Neuron (in vitro differentiated cells): ENCODE results near the gene ACOT8.
A peak's percentile ranks its signal among the peaks of the same experiment; 100 is the strongest.
"Not testable (repeated sequence)": the region's sequence is repeated elsewhere in the genome, so short reads cannot be mapped to it uniquely, and the experiment has no call there.

Experiments
- H2AFZ ChIP-seq: one replicate; pipeline ENCODE4 v1.6.1; 2013; ENCODE audit warnings: low read depth, mild to moderate bottlenecking, inconsistent platforms, low read length, moderate library complexity
- H3K27me3 ChIP-seq: one replicate; pipeline ENCODE4 v1.6.1; 2013; ENCODE audit warnings: low read length; ENCODE audit not compliant: insufficient read depth
- H3K36me3 ChIP-seq: one replicate; pipeline ENCODE4 v1.6.1; 2013; ENCODE audit warnings: low read length; ENCODE audit not compliant: insufficient read depth
- H3K4me1 ChIP-seq: one replicate; pipeline ENCODE4 v1.6.1; 2013; ENCODE audit warnings: low read length; ENCODE audit not compliant: insufficient read depth
- H3K4me3 ChIP-seq: 2 replicates; pipeline ENCODE4 v1.5.1; 2013; ENCODE audit warnings: mild to moderate bottlenecking, low read length, moderate library complexity
- H3K9me3 ChIP-seq: one replicate; pipeline ENCODE4 v1.6.1; 2013; ENCODE audit warnings: low read length

Gene ACOT8

GRCh38 chr20:45836841-45837240 lies 20.4 kb downstream of the ACOT8 start:
- Histone ChIP-seq H3K9me3 (no peaks in the 10 kb centered on the region), H3K4me3 (no peak overlapping the region), H3K36me3 (peaks cover 18% of the 10 kb centered on the region), H2AFZ (no peak overlapping the region), H3K27me3 (no peaks in the 10 kb centered on the region), H3K4me1 (peaks cover 10% of the 10 kb centered on the region)

DNA sequence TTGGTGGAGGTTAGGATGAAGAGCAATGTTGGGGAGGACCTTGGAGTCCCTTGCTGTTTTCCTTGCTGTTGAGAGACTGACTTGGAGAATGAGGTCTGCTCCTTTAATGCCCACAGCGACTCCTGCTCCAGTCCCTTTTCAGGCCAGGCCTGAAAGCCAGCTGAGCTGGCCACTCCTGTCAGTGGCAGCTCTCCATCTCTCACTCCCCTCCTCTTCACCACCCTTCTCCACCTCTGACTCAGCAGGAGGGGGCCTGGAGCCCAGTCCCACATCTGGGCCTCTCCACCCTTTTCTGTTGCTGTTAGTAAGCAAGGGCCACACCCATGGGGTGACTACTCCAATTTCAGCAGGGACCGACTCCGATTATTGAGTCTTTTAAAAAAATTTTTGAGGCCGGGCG lies 21.4 kb downstream of the ACOT8 start:
- H2AFZ ChIP-seq: no peak overlapping the region
- H3K9me3 ChIP-seq: no peaks in the 10 kb centered on the region
- peaks cover 10% of the 10 kb centered on the region for H3K4me1 ChIP-seq
- peaks cover 10% of the 10 kb centered on the region for H3K36me3 ChIP-seq
- no peaks in the 10 kb centered on the region for H3K27me3 ChIP-seq
- no peak overlapping the region for H3K4me3 ChIP-seq

DNA sequence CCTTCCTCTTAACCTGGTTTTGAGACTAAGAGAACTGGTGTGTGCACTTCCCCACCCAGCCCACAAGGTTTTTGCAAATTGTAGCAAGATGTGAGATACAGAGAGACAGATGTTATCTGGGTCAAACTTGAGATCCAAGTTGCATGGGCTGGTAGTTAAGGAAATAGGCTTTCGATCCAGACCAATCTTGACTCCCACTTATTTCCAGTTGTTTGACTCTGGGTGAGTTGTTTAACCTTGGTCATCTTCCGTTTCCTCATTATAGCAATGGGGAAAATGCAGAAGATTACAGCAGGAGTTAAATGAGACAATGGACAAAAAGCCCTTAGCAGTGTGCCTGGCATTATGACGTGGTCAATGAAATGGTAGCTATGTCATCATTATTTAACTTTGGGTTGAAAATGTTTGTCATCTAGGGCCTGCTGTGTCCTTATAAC lies 21.8 kb downstream of the ACOT8 start:
- peaks cover 7% of the 10 kb centered on the region for H3K36me3 ChIP-seq
- H3K27me3 ChIP-seq: no peaks in the 10 kb centered on the region
- H3K9me3 ChIP-seq: no peaks in the 10 kb centered on the region
- no peak overlapping the region for H3K4me3 ChIP-seq
- H3K4me1 ChIP-seq: peaks cover 10% of the 10 kb centered on the region
- no peak overlapping the region for H2AFZ ChIP-seq

DNA sequence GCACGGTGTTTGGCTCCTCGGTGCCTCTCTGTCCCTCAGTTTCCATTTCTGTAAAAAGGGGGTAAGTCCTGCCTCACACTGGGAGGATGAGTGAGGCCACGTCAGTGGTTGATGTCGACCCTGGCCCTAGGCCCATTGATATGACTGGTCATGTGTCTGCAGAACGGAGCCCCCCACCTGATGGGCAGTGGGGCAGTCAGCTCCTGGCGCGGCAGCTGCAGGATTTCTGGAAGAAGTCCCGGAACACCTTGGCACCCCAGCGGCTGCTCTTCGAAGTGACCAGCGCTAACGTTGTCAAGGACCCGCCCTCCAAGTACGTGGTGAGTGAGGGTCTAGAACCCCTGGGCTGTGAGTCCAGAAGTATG lies 22.4 kb downstream of the ACOT8 start:
- Histone ChIP-seq H3K36me3 (peaks cover 6% of the 10 kb centered on the region), H3K27me3 (no peaks in the 10 kb centered on the region), H3K4me1 (peaks cover 10% of the 10 kb centered on the region), H3K9me3 (no peaks in the 10 kb centered on the region), H3K4me3 (peak overlapping the region; percentile 74), H2AFZ (no peak overlapping the region)

GRCh38 chr20:45833883-45834796 lies 23.1 kb downstream of the ACOT8 start:
- H2AFZ ChIP-seq: peak overlapping the region; percentile 83
- H3K4me3 ChIP-seq: peak overlapping the region; percentile 74
- H3K4me1 ChIP-seq: peaks cover 10% of the 10 kb centered on the region
- H3K9me3 ChIP-seq: no peaks in the 10 kb centered on the region
- H3K36me3 ChIP-seq: peaks cover 6% of the 10 kb centered on the region
- H3K27me3 ChIP-seq: no peaks in the 10 kb centered on the region

DNA sequence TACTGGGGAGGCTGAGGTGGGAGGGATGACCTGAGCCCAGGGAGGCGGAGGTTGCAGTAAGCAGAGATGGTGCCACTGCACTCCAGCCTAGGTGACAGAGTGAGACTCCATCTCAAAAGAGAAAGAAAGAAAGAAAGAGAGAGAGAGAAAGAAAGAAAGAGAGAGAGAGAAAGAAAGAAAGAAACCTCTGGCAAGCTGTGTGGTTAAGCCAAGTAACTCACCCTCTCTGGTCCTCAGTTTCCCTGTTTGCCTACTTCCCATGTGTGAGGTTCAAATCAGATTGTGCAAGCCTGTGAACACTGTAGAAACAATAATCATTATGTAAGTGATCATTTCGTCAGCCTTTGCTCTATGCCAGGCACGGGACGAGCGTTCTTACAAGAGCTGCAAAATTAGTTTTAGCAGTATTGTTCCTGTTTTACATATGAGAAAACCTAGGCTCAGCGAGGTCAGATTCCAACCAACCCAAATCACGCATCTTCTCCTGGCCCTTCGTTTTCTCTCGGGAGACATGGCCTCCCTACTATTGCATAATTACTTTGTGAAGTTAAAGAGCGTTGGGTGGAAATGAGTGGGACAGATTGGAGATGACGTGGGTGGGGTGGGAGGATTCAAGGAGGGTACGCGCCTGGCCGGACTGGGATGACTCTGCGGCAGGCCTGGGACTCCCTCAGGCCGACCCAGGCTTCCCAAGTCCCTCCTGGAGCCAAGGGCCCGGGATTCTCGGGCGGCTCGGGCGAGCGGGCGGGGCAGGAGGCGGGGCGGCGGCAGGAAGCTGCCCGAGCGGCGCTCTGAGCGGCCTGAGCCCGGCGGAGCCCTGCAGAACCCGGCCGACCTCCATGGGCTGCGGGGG lies 23.9 kb downstream of the ACOT8 start, which contains the start of gene SNX21:
SNX21 (plus strand) TSS at position 770 of the 853 bp plus-strand sequence. CDS start 121 bp downstream, outside the sequence.
- H3K9me3 ChIP-seq: no peaks in the 10 kb centered on the region
- peaks cover 6% of the 10 kb centered on the region for H3K36me3 ChIP-seq
- peak within 1 kb of the TSS; percentile 83 for H2AFZ ChIP-seq
- H3K4me1 ChIP-seq: peaks cover 12% of the 10 kb centered on the region
- H3K27me3 ChIP-seq: no peaks in the 10 kb centered on the region
- peak within 1 kb of the TSS; percentile 74 for H3K4me3 ChIP-seq

GRCh38 chr20:45832619-45833018 lies 24.6 kb downstream of the ACOT8 start:
- Histone ChIP-seq H2AFZ (no peak overlapping the region), H3K4me3 (peak overlapping the region; percentile 74), H3K4me1 (peaks cover 12% of the 10 kb centered on the region), H3K36me3 (peaks cover 6% of the 10 kb centered on the region), H3K9me3 (no peaks in the 10 kb centered on the region), H3K27me3 (no peaks in the 10 kb centered on the region)

DNA sequence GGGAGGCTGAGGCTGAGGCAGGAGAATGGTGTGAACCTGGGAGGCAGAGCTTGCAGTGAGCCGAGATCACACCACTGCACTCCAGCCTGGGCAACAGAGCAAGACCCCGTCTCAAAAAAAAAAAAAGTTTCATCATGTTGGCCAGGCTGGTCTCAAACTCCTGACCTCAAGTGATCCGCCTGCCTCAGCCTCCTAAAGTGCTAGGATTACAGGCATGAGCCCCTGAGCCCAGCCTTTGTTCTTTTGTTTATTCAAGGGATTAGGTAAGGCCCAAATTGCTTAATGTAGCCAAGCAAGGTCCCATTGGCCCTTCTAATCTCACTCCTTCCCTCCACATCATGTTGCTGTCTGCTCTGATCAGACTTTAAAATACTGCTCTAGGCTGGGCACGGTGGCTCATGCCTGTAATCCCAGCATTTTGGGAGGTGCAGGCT lies 27.5 kb downstream of the ACOT8 start:
- not testable (repeated sequence) for H3K27me3 ChIP-seq, H2AFZ ChIP-seq, H3K9me3 ChIP-seq, H3K4me3 ChIP-seq, H3K36me3 ChIP-seq
- H3K4me1 ChIP-seq: peaks cover 17% of the 10 kb centered on the region

DNA sequence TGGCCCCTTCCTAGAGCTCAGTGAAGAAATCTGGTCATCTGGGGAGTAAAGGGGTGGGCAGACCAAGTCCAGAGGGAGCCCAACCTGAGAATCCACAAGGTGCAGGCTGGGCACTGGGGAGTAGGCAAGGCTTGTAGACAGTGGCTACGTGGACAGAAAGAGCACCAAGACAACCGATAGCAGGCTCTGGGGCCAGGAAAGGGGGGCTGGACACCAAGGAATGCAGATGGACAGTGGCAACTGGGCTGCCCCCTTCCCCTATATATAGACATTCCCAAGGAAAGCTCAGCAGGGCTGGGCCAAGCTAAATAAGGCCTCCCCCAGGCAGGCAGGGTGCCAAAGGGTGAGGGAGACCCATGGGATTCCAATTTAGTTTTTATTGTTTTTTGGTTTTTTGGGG lies 28.6 kb downstream of the ACOT8 start:
- no peak overlapping the region for H3K4me3 ChIP-seq
- H3K27me3 ChIP-seq: no peaks in the 10 kb centered on the region
- H3K4me1 ChIP-seq: peaks cover 13% of the 10 kb centered on the region
- no peaks in the 10 kb centered on the region for H3K36me3 ChIP-seq
- H3K9me3 ChIP-seq: no peaks in the 10 kb centered on the region
- no peak overlapping the region for H2AFZ ChIP-seq

- H2AFZ ChIP-seq: no peak overlapping the region
- no peaks in the 10 kb centered on the region for H3K9me3 ChIP-seq
- H3K36me3 ChIP-seq: no peaks in the 10 kb centered on the region
- H3K4me3 ChIP-seq: no peak overlapping the region
- no peaks in the 10 kb centered on the region for H3K27me3 ChIP-seq
- peaks cover 7% of the 10 kb centered on the region for H3K4me1 ChIP-seq
Measured at GRCh38 chr20:45827712-45828111, 29.5 kb downstream of the ACOT8 start.

DNA sequence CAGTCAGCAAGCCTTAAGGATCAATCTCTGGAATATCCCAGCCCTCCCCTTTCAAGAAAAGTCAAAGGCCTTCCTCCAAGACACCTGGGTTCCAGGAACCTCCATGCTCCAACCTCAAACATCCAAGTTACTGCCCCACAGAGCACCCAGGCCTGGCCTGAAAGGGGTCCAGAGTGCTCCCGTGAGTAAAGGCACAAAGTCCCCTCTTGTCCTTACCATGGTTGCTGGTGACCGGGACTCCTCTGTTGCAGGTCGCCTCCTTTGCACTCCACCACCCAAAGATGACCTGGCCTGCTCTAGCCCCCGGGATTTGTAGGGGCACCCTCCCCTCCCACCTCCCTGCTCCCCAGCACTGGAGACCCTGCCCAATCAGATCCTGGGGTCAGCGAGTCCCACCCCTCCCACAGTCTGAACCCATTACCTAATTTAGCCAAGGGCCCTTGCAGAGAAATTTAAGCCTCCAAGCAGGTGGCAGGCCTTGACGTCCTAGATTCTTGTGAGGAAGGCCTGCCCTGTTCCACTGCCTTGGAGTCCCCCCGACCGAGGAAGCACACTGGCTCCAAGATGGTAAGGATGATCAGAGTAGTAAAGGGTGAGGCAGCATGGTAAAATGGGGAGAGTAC lies 30.1 kb downstream of the ACOT8 start, which contains the start of gene TNNC2:
TNNC2 (minus strand) TSS at position 283 of the 623 bp plus-strand sequence; CDS start at position 219, 64 bp downstream.
- no peaks in the 10 kb centered on the region for H3K36me3 ChIP-seq
- no peaks in the 10 kb centered on the region for H3K27me3 ChIP-seq
- H2AFZ ChIP-seq: no peak within 1 kb of the TSS
- peaks cover 7% of the 10 kb centered on the region for H3K4me1 ChIP-seq
- no peaks in the 10 kb centered on the region for H3K9me3 ChIP-seq
- no peak within 1 kb of the TSS for H3K4me3 ChIP-seq

- no peaks in the 10 kb centered on the region for H3K9me3 ChIP-seq
- peaks cover 7% of the 10 kb centered on the region for H3K4me1 ChIP-seq
- no peak overlapping the region for H3K4me3 ChIP-seq
- no peaks in the 10 kb centered on the region for H3K27me3 ChIP-seq
- H2AFZ ChIP-seq: no peak overlapping the region
- H3K36me3 ChIP-seq: no peaks in the 10 kb centered on the region
Measured at GRCh38 chr20:45826381-45827019, 30.7 kb downstream of the ACOT8 start.
